GM12873 (cell line): Measurements from ENCODE around the gene MT1X.

ENCODE experiments used
- CTCF ChIP-seq: IDR thresholded peaks from 2 replicates; pipeline ENCODE4 v1.5.1; 2012; ENCODE audit warnings: low read depth, mild to moderate bottlenecking, moderate library complexity, low read length, control low read depth; ENCODE audit not compliant: insufficient read depth; ENCODE audit errors: missing control alignments

MT1X gene

GRCh38 chr16:56689171-56689570, 6.9 kb downstream of the MT1X start:
- TF ChIP-seq CTCF: no peak

- TF ChIP-seq CTCF: no peak
These were observed 8.3 kb downstream of the MT1X start for GRCh38 chr16:56690420-56691122.

- no peak for TF ChIP-seq CTCF
These were observed 9.6 kb downstream of the MT1X start for GRCh38 chr16:56691885-56692284.

GRCh38 chr16:56695246-56695645, 13.0 kb downstream of the MT1X start:
- TF ChIP-seq CTCF: no peak

- TF ChIP-seq CTCF: no peak
These were observed 15.3 kb downstream of the MT1X start for GRCh38 chr16:56697456-56698155.

GRCh38 chr16:56700195-56700594, 17.9 kb downstream of the MT1X start:
- TF ChIP-seq CTCF: no peak

GRCh38 chr16:56700631-56701030, 18.4 kb downstream of the MT1X start:
- no peak for TF ChIP-seq CTCF
